Bronchial epithelial cell (primary cell): ENCODE results near the gene BTBD1. TPM values are rescaled to one million over a fixed set of nuclear protein-coding genes. Genes with fewer than 3 reads are reported as not detected.
"Not testable (repeated sequence)": the region's sequence is repeated elsewhere in the genome, so short reads cannot be mapped to it uniquely, and the experiment has no call there.

Experiments used
- DNase-seq: peaks from one replicate; pipeline ENCODE4 v3.0.0-alpha.2; 2010; ENCODE audit warnings: low read depth
- FAIRE-seq: peaks from 2 replicates; lab custom pipeline; 2011; peaks lifted over from hg19 to GRCh38; lab: Jason Lieb, UNC
- H3K27me3 ChIP-seq: 2 replicates; pipeline ENCODE4 v1.5.1; 2011; ENCODE audit warnings: low read length; ENCODE audit not compliant: control insufficient read depth, insufficient read depth
- H3K36me3 ChIP-seq: 2 replicates; pipeline ENCODE4 v1.5.1; 2011; ENCODE audit warnings: low read length; ENCODE audit not compliant: control insufficient read depth, insufficient read depth
- H3K4me3 ChIP-seq: 2 replicates; pipeline ENCODE4 v1.5.1; 2011; ENCODE audit warnings: mild to moderate bottlenecking, low read depth, low read length, control low read depth
- total RNA-seq: library from RNA; depleted of rRNA; stranded (reverse); fragments of >200 nt; gene quantifications from 2 replicates; pipeline ENCODE4 v1.2.1, GENCODE V29; 2014
- TF ChIP-seq, protein P1 (sequence below): IDR thresholded peaks from 2 replicates; pipeline ENCODE4 v1.5.1; 2011; ENCODE audit warnings: mild to moderate bottlenecking, moderate library complexity, low read length, control low read depth, inconsistent platforms; ENCODE audit not compliant: insufficient read depth, severe bottlenecking

Gene BTBD1
- total RNA-seq, 1 donor from 2014 or later = 78.2 TPM

DNA sequence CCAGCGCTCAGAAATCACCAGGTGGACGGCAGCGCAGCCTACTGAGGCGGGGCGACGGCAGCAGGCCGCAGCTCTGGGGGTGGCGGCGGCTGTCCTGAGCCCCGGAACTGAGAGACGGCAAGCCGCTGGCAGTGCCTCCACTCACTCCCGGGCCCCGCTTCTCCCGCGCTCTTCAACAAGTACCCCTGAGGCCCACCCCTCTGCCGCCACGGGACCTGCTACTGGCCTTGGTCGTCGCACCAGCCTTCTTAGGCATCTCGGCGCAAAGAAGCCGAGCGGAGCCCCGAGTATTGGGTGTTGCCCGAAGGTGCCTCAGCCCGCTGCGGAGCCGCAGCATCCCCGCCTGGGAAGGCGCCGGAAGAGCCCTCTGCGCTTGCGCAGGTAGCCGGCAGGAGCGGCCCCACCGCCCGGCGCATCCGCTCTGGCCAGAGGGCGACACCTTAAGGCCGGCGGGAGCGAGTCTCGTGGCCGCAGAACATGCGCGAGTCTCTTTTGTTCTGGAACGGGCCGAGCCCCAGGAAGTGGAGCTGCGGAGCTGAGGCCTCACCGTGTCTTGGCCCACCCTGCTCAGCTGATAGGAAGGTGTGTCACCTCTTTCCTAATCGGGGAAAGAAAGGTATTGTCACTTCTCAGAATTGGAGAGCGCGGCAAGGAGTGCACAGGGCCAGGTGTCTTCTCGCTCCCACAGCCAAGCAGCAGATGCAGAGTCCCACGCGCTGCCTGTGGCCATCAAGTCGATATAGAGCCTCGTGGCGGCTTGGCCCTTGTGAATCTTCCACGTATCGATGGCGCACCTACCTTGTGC lies 55.6 kb downstream of the BTBD1 start, which contains the start of gene C15orf40:
C15orf40 (minus strand) TSS at position 369 of the 805 bp plus-strand sequence; CDS start at position 337, 32 bp downstream.
- TF ChIP-seq, protein P1, sequence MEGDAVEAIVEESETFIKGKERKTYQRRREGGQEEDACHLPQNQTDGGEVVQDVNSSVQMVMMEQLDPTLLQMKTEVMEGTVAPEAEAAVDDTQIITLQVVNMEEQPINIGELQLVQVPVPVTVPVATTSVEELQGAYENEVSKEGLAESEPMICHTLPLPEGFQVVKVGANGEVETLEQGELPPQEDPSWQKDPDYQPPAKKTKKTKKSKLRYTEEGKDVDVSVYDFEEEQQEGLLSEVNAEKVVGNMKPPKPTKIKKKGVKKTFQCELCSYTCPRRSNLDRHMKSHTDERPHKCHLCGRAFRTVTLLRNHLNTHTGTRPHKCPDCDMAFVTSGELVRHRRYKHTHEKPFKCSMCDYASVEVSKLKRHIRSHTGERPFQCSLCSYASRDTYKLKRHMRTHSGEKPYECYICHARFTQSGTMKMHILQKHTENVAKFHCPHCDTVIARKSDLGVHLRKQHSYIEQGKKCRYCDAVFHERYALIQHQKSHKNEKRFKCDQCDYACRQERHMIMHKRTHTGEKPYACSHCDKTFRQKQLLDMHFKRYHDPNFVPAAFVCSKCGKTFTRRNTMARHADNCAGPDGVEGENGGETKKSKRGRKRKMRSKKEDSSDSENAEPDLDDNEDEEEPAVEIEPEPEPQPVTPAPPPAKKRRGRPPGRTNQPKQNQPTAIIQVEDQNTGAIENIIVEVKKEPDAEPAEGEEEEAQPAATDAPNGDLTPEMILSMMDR = peak; percentile 83
- H3K36me3 ChIP-seq = peaks cover 4% of the 10 kb centered on the region
- FAIRE-seq (no peak), DNase-seq (peak; percentile 82)
- peak within 1 kb of the TSS; percentile 96 for H3K4me3 ChIP-seq
- H3K27me3 ChIP-seq = no peaks in the 10 kb centered on the region

GRCh38 chr15:83010709-83011270 lies 56.3 kb downstream of the BTBD1 start:
- no peaks in the 10 kb centered on the region for H3K27me3 ChIP-seq
- FAIRE-seq (no peak), DNase-seq (peak; percentile 70)
- peaks cover 4% of the 10 kb centered on the region for H3K36me3 ChIP-seq
- H3K4me3 ChIP-seq = peak overlapping the region; percentile 96
- TF ChIP-seq, protein P1 = peak; percentile 89

DNA sequence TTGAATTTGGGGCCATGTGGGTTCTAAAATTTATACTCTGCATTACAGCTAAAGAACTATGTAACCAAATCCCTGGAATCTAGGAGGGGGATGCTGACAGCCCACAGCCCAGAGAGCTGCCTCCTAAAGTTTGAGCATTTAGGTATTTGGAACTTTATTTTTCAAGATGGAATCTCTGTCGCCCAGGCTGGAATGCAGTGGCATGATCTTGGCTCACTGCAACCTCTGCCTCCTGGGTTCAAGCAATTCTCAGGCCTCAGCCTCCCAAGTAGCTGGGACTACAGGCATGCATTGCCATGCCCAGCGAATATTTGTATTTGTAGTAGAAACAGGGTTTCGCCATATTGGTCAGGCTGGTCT lies 66.4 kb downstream of the BTBD1 start:
- not testable (repeated sequence) for H3K36me3 ChIP-seq, FAIRE-seq, H3K4me3 ChIP-seq, H3K27me3 ChIP-seq, DNase-seq

GRCh38 chr15:82999905-83000671 lies 67.0 kb downstream of the BTBD1 start:
- Histone ChIP-seq H3K27me3 (no peaks in the 10 kb centered on the region), H3K36me3 (no peaks in the 10 kb centered on the region), H3K4me3 (peak overlapping the region; percentile 17)
- TF ChIP-seq, protein P1 = peak; percentile 62
- no peak for FAIRE-seq
- DNase-seq = peak; percentile 57

- DNase-seq (no peak), FAIRE-seq (no peak)
- no peaks in the 10 kb centered on the region for H3K36me3 ChIP-seq
- no peaks in the 10 kb centered on the region for H3K27me3 ChIP-seq
- TF ChIP-seq, protein P1 = no peak
- no peak overlapping the region for H3K4me3 ChIP-seq
These were observed 67.6 kb downstream of the BTBD1 start for GRCh38 chr15:82999426-82999825.

DNA sequence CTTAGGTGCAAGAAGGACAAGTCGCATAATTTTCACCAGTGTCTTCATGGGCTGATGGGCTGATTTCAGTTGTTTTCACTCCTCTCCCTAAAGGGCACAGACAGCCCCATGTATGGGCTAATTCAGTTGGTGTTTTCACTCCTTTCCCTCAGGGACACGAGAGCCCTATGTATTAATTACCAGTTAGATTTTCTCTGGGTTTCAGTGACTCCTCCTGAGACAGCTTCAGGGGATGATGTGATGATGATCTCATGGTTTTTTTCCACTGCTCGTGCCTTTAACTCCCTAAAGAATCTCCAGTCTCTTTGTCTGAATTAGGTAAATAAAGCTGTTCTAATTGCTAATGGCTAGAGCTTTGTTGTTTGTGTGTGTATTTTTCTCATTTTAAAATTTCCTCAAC lies 71.1 kb downstream of the BTBD1 start:
- Histone ChIP-seq H3K4me3 (no peak overlapping the region), H3K36me3 (no peaks in the 10 kb centered on the region), H3K27me3 (no peaks in the 10 kb centered on the region)
- TF ChIP-seq, protein P1 = no peak
- DNase-seq = no peak
- no peak for FAIRE-seq
